Endodermal cell (in vitro differentiated cells): Measurements from ENCODE around the gene NPIPA8. TPM values are rescaled to one million over a fixed set of nuclear protein-coding genes. Genes with fewer than 3 reads are reported as not detected.
"Not testable (repeated sequence)": the region's sequence is repeated elsewhere in the genome, so short reads cannot be mapped to it uniquely, and the experiment has no call there.

Experiments used
- DNase-seq: peaks from one replicate; pipeline ENCODE4 v3.0.0-alpha.2; 2017
- H3K27ac ChIP-seq: 2 replicates; pipeline ENCODE4 v1.5.1; 2013; ENCODE audit warnings: mild to moderate bottlenecking, low read depth, low read length, moderate library complexity
- H3K27me3 ChIP-seq: 2 replicates; pipeline ENCODE4 v1.6.1; 2013; ENCODE audit warnings: mild to moderate bottlenecking, low read length, moderate library complexity; ENCODE audit not compliant: insufficient read depth, control insufficient read depth, poor library complexity, severe bottlenecking
- H3K36me3 ChIP-seq: 2 replicates; pipeline ENCODE4 v1.7.0; 2013; ENCODE audit warnings: mild to moderate bottlenecking, low read length, moderate library complexity; ENCODE audit not compliant: control insufficient read depth, insufficient read depth
- H3K4me1 ChIP-seq: one replicate; pipeline ENCODE4 v1.7.0; 2013; ENCODE audit warnings: low read length; ENCODE audit not compliant: control insufficient read depth, insufficient read depth
- H3K4me3 ChIP-seq: 2 replicates; pipeline ENCODE4 v1.5.1; 2013; ENCODE audit warnings: mild to moderate bottlenecking, low read length, moderate library complexity
- H3K9ac ChIP-seq: 2 replicates; pipeline ENCODE4 v1.6.1; 2013; ENCODE audit warnings: mild to moderate bottlenecking, low read length, moderate library complexity; ENCODE audit not compliant: poor library complexity, severe bottlenecking; ENCODE audit errors: extremely low read depth
- H3K9me3 ChIP-seq: 2 replicates; pipeline ENCODE4 v1.6.1; 2013; ENCODE audit warnings: mild to moderate bottlenecking, low read length, moderate library complexity; ENCODE audit not compliant: control insufficient read depth
- H3K27ac Mint-ChIP-seq: 2 replicates; pipeline ENCODE4 v1.8.0; 2020; ENCODE audit warnings: mixed read lengths
- H3K27me3 Mint-ChIP-seq: 2 replicates; pipeline ENCODE4 v1.8.0; 2021; ENCODE audit warnings: mild to moderate bottlenecking, mixed read lengths; ENCODE audit not compliant: insufficient read depth
- H3K36me3 Mint-ChIP-seq: 2 replicates; pipeline ENCODE4 v1.8.0; 2020; ENCODE audit warnings: low read depth, mixed read lengths
- H3K4me1 Mint-ChIP-seq: 2 replicates; pipeline ENCODE4 v1.8.0; 2020; ENCODE audit warnings: mixed read lengths
- H3K4me3 Mint-ChIP-seq: 2 replicates; pipeline ENCODE4 v1.8.0; 2020; ENCODE audit warnings: mild to moderate bottlenecking, moderate library complexity, mixed read lengths
- H3K9me3 Mint-ChIP-seq: 2 replicates; pipeline ENCODE4 v1.8.0; 2020; ENCODE audit warnings: mild to moderate bottlenecking, mixed read lengths
- WGBS, 2 experiments: methylation state at CpG; one replicate each; pipeline versions ENCODE4 v1.1.5 to v1.1.7; 2013; ENCODE audit warnings: missing lambda C conversion rate in 2 of 2, mixed read lengths in 1 of 2; ENCODE audit not compliant: insufficient coverage in 1 of 2, insufficient read length in 1 of 2; 5-methylcytosine and 5-hydroxymethylcytosine counted together
- long read RNA-seq, 4 experiments: library from polyadenylated mRNA in 2 of 4; library from RNA in 1 of 4; library from capped mRNA in 1 of 4; stranded (forward) in 3 of 4; unstranded in 1 of 4; transcript quantifications; one replicate each; pipeline ENCODE4 v2.0.0, GENCODE V29; 2020 to 2021; ENCODE audit warnings: inconsistent platforms in 1 of 4
- polyA plus RNA-seq, 2 experiments: library from polyadenylated mRNA; stranded (reverse); fragments of 50-300 nt; gene quantifications; one replicate each; pipeline ENCODE4 v1.2.3, GENCODE V29; 2013
- total RNA-seq, 2 donors: library from RNA; stranded (reverse); fragmentation: NEBNext Ultra II Directional in 1 of 2; extraction: Animal tissue kit (Norgen Biotek cat#: 25700) in 1 of 2; gene quantifications; 2 replicates in 1 of 2; 3 replicates in 1 of 2; pipeline ENCODE4 v1.2.1, GENCODE V29; 2021

NPIPA8 gene
- 1 to 10 TPM; 1.1 TPM for total RNA-seq
- 23.8 TPM for polyA plus RNA-seq (2013, experiment 1 of 2)
- 23.1 TPM for polyA plus RNA-seq (2013, experiment 2 of 2)
- long read RNA-seq, experiment 1, partial matches to known transcripts, result 0 of 1 reads
- long read RNA-seq, experiment 1, other reads (novel, unspliced or antisense), result 1 of 1 reads
- long read RNA-seq, experiment 2, result 0 reads
- long read RNA-seq, experiment 3, result 0 reads
- long read RNA-seq, experiment 4, result 0 reads

- DNase-seq, H3K27ac ChIP-seq, H3K36me3 ChIP-seq, H3K27ac Mint-ChIP-seq, H3K4me1 Mint-ChIP-seq, H3K4me3 Mint-ChIP-seq, H3K4me1 ChIP-seq, H3K9me3 Mint-ChIP-seq, H3K9me3 ChIP-seq, H3K36me3 Mint-ChIP-seq, H3K27me3 Mint-ChIP-seq, H3K27me3 ChIP-seq, H3K9ac ChIP-seq, H3K4me3 ChIP-seq: not testable (repeated sequence)
- no CpG with 5 or more reads among the region's 21 CpGs for WGBS, 2 experiments
Observed at GRCh38 chr16:18336636-18337035, at the start of gene NPIPA8. TSS of gene NPIPA8 (minus strand) at chr16:18336736. CDS start at chr16:18332662, 4,074 bp downstream.

DNA sequence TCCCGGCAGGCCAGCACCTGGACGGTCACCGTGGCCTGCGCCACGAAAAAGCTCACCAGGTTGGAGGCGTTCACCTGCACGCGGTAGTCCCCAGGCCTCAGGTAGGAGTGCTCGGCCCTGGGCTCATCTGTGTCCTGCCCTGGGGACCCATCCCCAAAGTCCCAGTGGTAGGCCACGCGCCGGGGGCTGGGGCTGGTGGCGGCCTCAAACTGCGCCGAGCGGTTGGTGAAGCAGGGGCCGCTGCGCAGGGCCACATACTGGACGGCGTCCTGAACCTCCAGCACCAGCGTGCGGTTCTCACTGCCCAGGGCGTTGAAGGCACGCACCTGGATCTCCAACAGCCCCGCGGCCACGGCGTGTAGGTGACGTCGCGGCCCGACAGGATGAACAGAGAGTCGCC lies 48.7 kb upstream of the NPIPA8 start:
- not testable (repeated sequence) for H3K4me1 ChIP-seq, H3K9me3 ChIP-seq, H3K36me3 ChIP-seq, H3K9me3 Mint-ChIP-seq, H3K27me3 ChIP-seq, DNase-seq, H3K36me3 Mint-ChIP-seq, H3K9ac ChIP-seq, H3K4me3 ChIP-seq, H3K4me1 Mint-ChIP-seq, H3K27ac ChIP-seq, H3K4me3 Mint-ChIP-seq, H3K27ac Mint-ChIP-seq, H3K27me3 Mint-ChIP-seq
- WGBS, 2 experiments, result 100% methylated on average over 9 of the region's 33 CpGs; no CpG with 5 or more reads in 1 of the 2 experiments

- H3K4me3 Mint-ChIP-seq, H3K27me3 ChIP-seq, H3K4me1 ChIP-seq, DNase-seq, H3K9ac ChIP-seq, H3K9me3 ChIP-seq, H3K36me3 Mint-ChIP-seq, H3K4me3 ChIP-seq, H3K9me3 Mint-ChIP-seq, H3K4me1 Mint-ChIP-seq, H3K27ac Mint-ChIP-seq, H3K36me3 ChIP-seq, H3K27me3 Mint-ChIP-seq, H3K27ac ChIP-seq: not testable (repeated sequence)
- no CpG with 5 or more reads among the region's 31 CpGs for WGBS, 2 experiments
Observed at GRCh38 chr16:18384869-18385268, 48.3 kb upstream of the NPIPA8 start.

DNA sequence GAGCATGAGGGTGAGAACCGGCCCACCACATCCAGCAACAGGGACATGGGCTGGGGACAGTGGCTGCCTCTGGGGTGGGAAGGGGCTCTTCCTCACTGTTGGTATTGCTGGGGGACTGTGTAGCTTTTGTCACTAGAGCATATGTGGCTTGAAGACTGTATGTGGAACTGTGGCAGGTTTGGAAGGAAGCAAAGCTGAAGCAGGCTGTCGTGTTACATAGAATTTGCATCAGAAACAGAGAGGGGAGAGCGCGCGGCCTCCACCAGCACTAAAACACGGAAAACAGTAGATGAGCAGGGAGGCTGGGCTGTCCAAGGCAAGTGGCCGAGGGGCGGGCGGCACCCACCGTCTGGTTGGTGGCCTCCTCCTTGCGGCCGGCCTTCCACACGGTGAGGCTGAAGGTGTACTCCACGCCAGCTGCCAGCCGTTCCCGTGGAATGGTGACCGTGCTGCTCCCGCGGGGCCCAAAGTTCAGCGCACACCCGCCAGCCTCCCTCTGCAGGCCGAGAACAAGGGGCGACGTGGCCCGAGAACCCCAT lies 47.6 kb upstream of the NPIPA8 start:
- not testable (repeated sequence) for H3K4me1 ChIP-seq, H3K4me1 Mint-ChIP-seq, H3K9me3 Mint-ChIP-seq, H3K9ac ChIP-seq, H3K27me3 Mint-ChIP-seq, H3K27ac Mint-ChIP-seq, H3K27ac ChIP-seq, DNase-seq, H3K4me3 Mint-ChIP-seq, H3K36me3 ChIP-seq, H3K27me3 ChIP-seq, H3K36me3 Mint-ChIP-seq, H3K4me3 ChIP-seq, H3K9me3 ChIP-seq
- WGBS, 2 experiments, result 100% methylated on average over 5 of the region's 25 CpGs; no CpG with 5 or more reads in 1 of the 2 experiments

- DNase-seq, H3K27me3 ChIP-seq, H3K27ac Mint-ChIP-seq, H3K9me3 ChIP-seq, H3K9ac ChIP-seq, H3K36me3 Mint-ChIP-seq, H3K27me3 Mint-ChIP-seq, H3K4me3 ChIP-seq, H3K9me3 Mint-ChIP-seq, H3K4me1 Mint-ChIP-seq, H3K4me1 ChIP-seq, H3K36me3 ChIP-seq, H3K4me3 Mint-ChIP-seq, H3K27ac ChIP-seq: not testable (repeated sequence)
- 89% methylated on average over 9 of the region's 28 CpGs; no CpG with 5 or more reads in 1 of the 2 experiments for WGBS, 2 experiments
Observed at GRCh38 chr16:18382696-18383095, 46.2 kb upstream of the NPIPA8 start.

DNA sequence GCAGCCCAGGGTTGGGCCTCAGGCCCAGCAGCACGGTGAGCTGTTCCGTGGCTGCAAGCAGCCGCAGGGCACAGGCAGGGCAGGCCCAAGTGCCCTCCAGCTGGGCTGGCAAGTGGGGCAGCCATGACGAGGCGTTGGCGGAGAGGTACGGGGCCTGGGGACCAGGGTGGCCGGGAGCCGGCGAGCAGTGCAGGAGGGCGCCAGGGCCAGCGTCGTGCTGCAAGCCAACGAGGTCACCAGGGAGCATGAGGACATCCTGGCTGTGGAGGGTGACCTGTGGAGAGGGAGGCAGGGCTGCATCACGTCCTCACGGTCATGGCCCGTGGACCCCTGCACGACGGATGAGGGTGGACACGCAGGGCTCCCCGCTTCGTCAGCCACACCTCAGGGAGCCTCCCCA lies 11.2 kb upstream of the NPIPA8 start:
- H3K4me3 ChIP-seq, H3K4me3 Mint-ChIP-seq, DNase-seq, H3K36me3 ChIP-seq, H3K27ac ChIP-seq, H3K27ac Mint-ChIP-seq, H3K27me3 ChIP-seq, H3K4me1 ChIP-seq, H3K9ac ChIP-seq, H3K27me3 Mint-ChIP-seq, H3K9me3 ChIP-seq, H3K36me3 Mint-ChIP-seq, H3K4me1 Mint-ChIP-seq, H3K9me3 Mint-ChIP-seq: not testable (repeated sequence)
- WGBS, 2 experiments, result no CpG with 5 or more reads among the region's 22 CpGs

GRCh38 chr16:18346993-18347392 lies 10.5 kb upstream of the NPIPA8 start:
- H3K9me3 ChIP-seq, DNase-seq, H3K36me3 ChIP-seq, H3K36me3 Mint-ChIP-seq, H3K4me1 Mint-ChIP-seq, H3K27ac ChIP-seq, H3K4me1 ChIP-seq, H3K4me3 ChIP-seq, H3K27ac Mint-ChIP-seq, H3K27me3 ChIP-seq, H3K9me3 Mint-ChIP-seq, H3K9ac ChIP-seq, H3K4me3 Mint-ChIP-seq, H3K27me3 Mint-ChIP-seq: not testable (repeated sequence)
- 83% methylated on average over 2 of the region's 22 CpGs; no CpG with 5 or more reads in 1 of the 2 experiments for WGBS, 2 experiments
